IPS-18a (cell line): ENCODE data around the gene SLC17A3.

Experiments
- H3K27ac ChIP-seq: one replicate; pipeline ENCODE4 v1.5.1; 2013; ENCODE audit warnings: low read length
- H3K27me3 ChIP-seq: one replicate; pipeline ENCODE4 v1.6.1; 2013; ENCODE audit warnings: mild to moderate bottlenecking, low read length; ENCODE audit not compliant: control insufficient read depth, insufficient read depth
- H3K36me3 ChIP-seq: one replicate; pipeline ENCODE4 v1.6.1; 2013; ENCODE audit warnings: low read depth, low read length; ENCODE audit not compliant: control insufficient read depth
- H3K4me1 ChIP-seq: one replicate; pipeline ENCODE4 v1.6.1; 2013; ENCODE audit warnings: low read depth, low read length; ENCODE audit not compliant: control insufficient read depth
- H3K4me3 ChIP-seq: one replicate; pipeline ENCODE4 v1.5.1; 2013; ENCODE audit warnings: low read length
- H3K9ac ChIP-seq: one replicate; pipeline ENCODE4 v1.6.1; 2013; ENCODE audit warnings: mild to moderate bottlenecking, low read length, moderate library complexity
- H3K9me3 ChIP-seq: one replicate; pipeline ENCODE4 v1.6.1; 2013; ENCODE audit warnings: low read depth, low read length; ENCODE audit not compliant: control insufficient read depth

Gene SLC17A3

GRCh38 chr6:25902071-25902470 is 28.0 kb upstream of the SLC17A3 start:
- Histone ChIP-seq H3K9me3 (no peaks in the 10 kb centered on the region), H3K27me3 (no peaks in the 10 kb centered on the region), H3K4me1 (peaks cover 23% of the 10 kb centered on the region), H3K36me3 (no peaks in the 10 kb centered on the region), H3K27ac (no peak overlapping the region), H3K9ac (no peak overlapping the region), H3K4me3 (no peak overlapping the region)

- Histone ChIP-seq H3K36me3 (no peaks in the 10 kb centered on the region), H3K4me3 (no peak overlapping the region), H3K9ac (no peak overlapping the region), H3K4me1 (peaks cover 23% of the 10 kb centered on the region), H3K27me3 (no peaks in the 10 kb centered on the region), H3K27ac (no peak overlapping the region), H3K9me3 (no peaks in the 10 kb centered on the region)
Observed at GRCh38 chr6:25900843-25901242, 26.8 kb upstream of the SLC17A3 start.

GRCh38 chr6:25899580-25900408 is 25.8 kb upstream of the SLC17A3 start:
- no peaks in the 10 kb centered on the region for H3K27me3 ChIP-seq
- no peaks in the 10 kb centered on the region for H3K9me3 ChIP-seq
- H3K4me1 ChIP-seq = peaks cover 23% of the 10 kb centered on the region
- H3K36me3 ChIP-seq = no peaks in the 10 kb centered on the region
- H3K9ac ChIP-seq = no peak overlapping the region
- no peak overlapping the region for H3K4me3 ChIP-seq
- no peak overlapping the region for H3K27ac ChIP-seq

- Histone ChIP-seq H3K27me3 (no peaks in the 10 kb centered on the region), H3K27ac (no peak overlapping the region), H3K4me1 (peaks cover 23% of the 10 kb centered on the region), H3K9ac (no peak overlapping the region), H3K36me3 (no peaks in the 10 kb centered on the region), H3K9me3 (no peaks in the 10 kb centered on the region), H3K4me3 (no peak overlapping the region)
Observed at GRCh38 chr6:25899123-25899522, 25.1 kb upstream of the SLC17A3 start.

- Histone ChIP-seq H3K9ac (no peak overlapping the region), H3K4me3 (no peak overlapping the region), H3K4me1 (peaks cover 23% of the 10 kb centered on the region), H3K36me3 (no peaks in the 10 kb centered on the region), H3K27ac (no peak overlapping the region), H3K27me3 (no peaks in the 10 kb centered on the region), H3K9me3 (no peaks in the 10 kb centered on the region)
Observed at GRCh38 chr6:25898289-25898977, 24.4 kb upstream of the SLC17A3 start.

- H3K9ac ChIP-seq = no peak overlapping the region
- no peak overlapping the region for H3K27ac ChIP-seq
- H3K4me1 ChIP-seq = peaks cover 23% of the 10 kb centered on the region
Observed at GRCh38 chr6:25896252-25896651, 22.2 kb upstream of the SLC17A3 start.

GRCh38 chr6:25895771-25896170 is 21.7 kb upstream of the SLC17A3 start:
- Histone ChIP-seq H3K36me3 (no peaks in the 10 kb centered on the region), H3K4me3 (no peak overlapping the region), H3K27me3 (no peaks in the 10 kb centered on the region), H3K27ac (no peak overlapping the region), H3K9me3 (no peaks in the 10 kb centered on the region), H3K9ac (no peak overlapping the region), H3K4me1 (peaks cover 23% of the 10 kb centered on the region)

More at GRCh38 chr6:25896252-25896651, 22.2 kb upstream of the SLC17A3 start:
- Histone ChIP-seq H3K9me3 (no peaks in the 10 kb centered on the region), H3K27me3 (no peaks in the 10 kb centered on the region), H3K36me3 (no peaks in the 10 kb centered on the region), H3K4me3 (no peak overlapping the region)

GRCh38 chr6:25893778-25894177 is 19.7 kb upstream of the SLC17A3 start:
- no peak overlapping the region for H3K4me3 ChIP-seq
- H3K36me3 ChIP-seq = no peaks in the 10 kb centered on the region
- H3K27me3 ChIP-seq = no peaks in the 10 kb centered on the region
- H3K4me1 ChIP-seq = peaks cover 8% of the 10 kb centered on the region
- no peaks in the 10 kb centered on the region for H3K9me3 ChIP-seq
- H3K9ac ChIP-seq = no peak overlapping the region
- H3K27ac ChIP-seq = no peak overlapping the region

GRCh38 chr6:25892877-25893276 is 18.8 kb upstream of the SLC17A3 start:
- no peaks in the 10 kb centered on the region for H3K27me3 ChIP-seq
- no peaks in the 10 kb centered on the region for H3K4me1 ChIP-seq
- no peaks in the 10 kb centered on the region for H3K36me3 ChIP-seq
- no peaks in the 10 kb centered on the region for H3K9me3 ChIP-seq
- H3K9ac ChIP-seq = no peak overlapping the region
- no peak overlapping the region for H3K4me3 ChIP-seq
- no peak overlapping the region for H3K27ac ChIP-seq

GRCh38 chr6:25889877-25890853 is 16.1 kb upstream of the SLC17A3 start:
- H3K9ac ChIP-seq = no peak overlapping the region
- no peak overlapping the region for H3K27ac ChIP-seq
- no peaks in the 10 kb centered on the region for H3K27me3 ChIP-seq
- no peaks in the 10 kb centered on the region for H3K9me3 ChIP-seq
- no peak overlapping the region for H3K4me3 ChIP-seq
- H3K4me1 ChIP-seq = no peaks in the 10 kb centered on the region
- no peaks in the 10 kb centered on the region for H3K36me3 ChIP-seq

- no peak overlapping the region for H3K9ac ChIP-seq
- no peaks in the 10 kb centered on the region for H3K36me3 ChIP-seq
- no peaks in the 10 kb centered on the region for H3K9me3 ChIP-seq
- H3K4me1 ChIP-seq = no peaks in the 10 kb centered on the region
- no peaks in the 10 kb centered on the region for H3K27me3 ChIP-seq
- no peak overlapping the region for H3K4me3 ChIP-seq
- no peak overlapping the region for H3K27ac ChIP-seq
Observed at GRCh38 chr6:25888626-25889025, 14.6 kb upstream of the SLC17A3 start.
